ENCODE measurements around the gene WDPCP. TPM values are rescaled to one million over a fixed set of nuclear protein-coding genes. Genes with fewer than 3 reads are reported as not detected.
A peak's percentile ranks its signal among the peaks of the same experiment; 100 is the strongest.
"Not testable (repeated sequence)": the region's sequence is repeated elsewhere in the genome, so short reads cannot be mapped to it uniquely, and the experiment has no call there.

The WDPCP gene
- total RNA-seq, 4 donors from 2014 or later: 7.1 to 19.9 (median 9.6) TPM

DNA sequence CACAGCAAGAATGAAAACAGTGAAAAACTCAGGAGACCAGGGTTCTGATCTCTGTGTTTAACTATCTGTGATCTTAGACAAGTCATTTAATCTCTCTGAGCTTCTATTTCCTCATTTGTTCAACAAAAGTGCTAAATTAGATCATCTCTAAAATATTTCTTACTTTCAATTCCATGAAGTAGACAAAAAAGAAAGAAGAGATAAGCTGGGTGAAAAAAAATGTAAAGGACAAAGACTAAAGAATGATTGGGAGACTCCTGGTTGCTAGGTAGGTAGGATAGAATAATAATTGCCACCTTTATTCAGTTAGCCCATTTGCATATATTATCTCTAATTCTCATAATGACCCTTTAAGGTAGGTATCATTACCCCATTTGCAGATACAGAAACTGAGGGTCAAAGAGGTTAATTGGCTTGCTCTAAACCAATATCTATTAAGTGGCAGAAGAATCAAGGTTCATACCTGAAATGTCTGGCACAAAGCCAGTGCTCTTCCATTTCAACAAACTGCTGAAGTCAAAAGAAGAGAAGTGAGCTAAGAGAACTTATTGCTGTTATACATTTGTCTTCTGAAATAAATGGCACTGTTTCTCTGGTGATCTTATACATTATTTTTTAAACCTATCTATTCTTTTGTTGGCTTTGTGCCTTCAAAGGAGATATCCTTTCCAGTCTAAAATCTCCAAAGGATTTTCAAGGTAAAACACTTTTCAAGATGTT, 395.9 kb downstream of the WDPCP start:
- Histone ChIP-seq H3K9me3 (no peaks in the 10 kb centered on the region), H3K27ac (no peak overlapping the region), H3K36me3 (no peaks in the 10 kb centered on the region), H3K4me1 (no peaks in the 10 kb centered on the region), H3K27me3 (no peaks in the 10 kb centered on the region), H3K4me3 (no peak overlapping the region)
- TF ChIP-seq EP300 (IDR thresholded peaks at IDR 0.05) (no peak), POLR2A (IDR thresholded peaks at IDR 0.05) (no peak), POLR2AphosphoS5 (IDR thresholded peaks at IDR 0.05) (no peak)
- TF ChIP-seq, protein P1, sequence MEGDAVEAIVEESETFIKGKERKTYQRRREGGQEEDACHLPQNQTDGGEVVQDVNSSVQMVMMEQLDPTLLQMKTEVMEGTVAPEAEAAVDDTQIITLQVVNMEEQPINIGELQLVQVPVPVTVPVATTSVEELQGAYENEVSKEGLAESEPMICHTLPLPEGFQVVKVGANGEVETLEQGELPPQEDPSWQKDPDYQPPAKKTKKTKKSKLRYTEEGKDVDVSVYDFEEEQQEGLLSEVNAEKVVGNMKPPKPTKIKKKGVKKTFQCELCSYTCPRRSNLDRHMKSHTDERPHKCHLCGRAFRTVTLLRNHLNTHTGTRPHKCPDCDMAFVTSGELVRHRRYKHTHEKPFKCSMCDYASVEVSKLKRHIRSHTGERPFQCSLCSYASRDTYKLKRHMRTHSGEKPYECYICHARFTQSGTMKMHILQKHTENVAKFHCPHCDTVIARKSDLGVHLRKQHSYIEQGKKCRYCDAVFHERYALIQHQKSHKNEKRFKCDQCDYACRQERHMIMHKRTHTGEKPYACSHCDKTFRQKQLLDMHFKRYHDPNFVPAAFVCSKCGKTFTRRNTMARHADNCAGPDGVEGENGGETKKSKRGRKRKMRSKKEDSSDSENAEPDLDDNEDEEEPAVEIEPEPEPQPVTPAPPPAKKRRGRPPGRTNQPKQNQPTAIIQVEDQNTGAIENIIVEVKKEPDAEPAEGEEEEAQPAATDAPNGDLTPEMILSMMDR (IDR thresholded peaks at IDR 0.05): no peak
- no peak for ATAC-seq

- 10 to 22% methylated on average over 4 of the region's 4 CpGs for WGBS, 2 donors (ENCODE audit: low coverage in 1 of 2)
- Histone ChIP-seq H3K4me3 (no peak overlapping the region), H3K36me3 (no peaks in the 10 kb centered on the region), H3K4me1 (no peaks in the 10 kb centered on the region), H3K27me3 (no peaks in the 10 kb centered on the region), H3K27ac (no peak overlapping the region), H3K9me3 (peaks cover 0 to 6% (median 0%) of the 10 kb centered on the region in 3 donors)
- TF ChIP-seq, protein P1 (IDR thresholded peaks at IDR 0.05): peak in 1 of 4 experiments; percentile 52
- TF ChIP-seq EP300 (IDR thresholded peaks at IDR 0.05): no peak
- no peak for ATAC-seq
Observed at GRCh38 chr2:63189026-63189425, 399.3 kb downstream of the WDPCP start.

DNA sequence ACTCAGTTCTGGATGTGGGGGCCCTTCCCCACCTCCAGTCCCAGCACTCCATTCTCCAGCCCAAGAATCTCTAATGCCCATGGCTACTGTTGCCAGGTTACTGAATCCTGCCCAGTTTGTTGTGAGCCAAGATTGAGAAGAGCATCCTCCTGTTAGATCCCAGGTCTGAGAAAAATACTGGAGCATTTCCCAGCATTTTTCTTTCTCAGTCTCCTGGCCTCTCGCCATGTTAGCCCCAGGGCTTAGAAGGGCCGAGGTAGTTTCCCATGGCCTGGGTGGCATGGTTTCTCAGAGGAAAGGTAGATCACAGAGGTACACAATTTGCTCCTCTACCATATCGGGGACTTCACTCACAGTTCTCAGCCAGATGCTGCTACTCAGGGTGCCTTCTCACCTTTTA, 401.9 kb downstream of the WDPCP start:
- Histone ChIP-seq H3K9me3 (peaks cover 0 to 6% (median 0%) of the 10 kb centered on the region in 3 donors), H3K36me3 (no peaks in the 10 kb centered on the region), H3K27me3 (no peaks in the 10 kb centered on the region), H3K27ac (no peak overlapping the region), H3K4me1 (no peaks in the 10 kb centered on the region), H3K4me3 (no peak overlapping the region)
- TF ChIP-seq, protein P1 (IDR thresholded peaks at IDR 0.05): no peak
- TF ChIP-seq POLR2A (IDR thresholded peaks at IDR 0.05) (no peak), EP300 (IDR thresholded peaks at IDR 0.05) (no peak), POLR2AphosphoS5 (IDR thresholded peaks at IDR 0.05) (no peak)
- ATAC-seq: no peak
- WGBS, 2 donors (ENCODE audit: low coverage in 1 of 2): 80% methylated on average over 3 of the region's 3 CpGs; no CpG with 5 or more reads in 1 of the 2 donors

DNA sequence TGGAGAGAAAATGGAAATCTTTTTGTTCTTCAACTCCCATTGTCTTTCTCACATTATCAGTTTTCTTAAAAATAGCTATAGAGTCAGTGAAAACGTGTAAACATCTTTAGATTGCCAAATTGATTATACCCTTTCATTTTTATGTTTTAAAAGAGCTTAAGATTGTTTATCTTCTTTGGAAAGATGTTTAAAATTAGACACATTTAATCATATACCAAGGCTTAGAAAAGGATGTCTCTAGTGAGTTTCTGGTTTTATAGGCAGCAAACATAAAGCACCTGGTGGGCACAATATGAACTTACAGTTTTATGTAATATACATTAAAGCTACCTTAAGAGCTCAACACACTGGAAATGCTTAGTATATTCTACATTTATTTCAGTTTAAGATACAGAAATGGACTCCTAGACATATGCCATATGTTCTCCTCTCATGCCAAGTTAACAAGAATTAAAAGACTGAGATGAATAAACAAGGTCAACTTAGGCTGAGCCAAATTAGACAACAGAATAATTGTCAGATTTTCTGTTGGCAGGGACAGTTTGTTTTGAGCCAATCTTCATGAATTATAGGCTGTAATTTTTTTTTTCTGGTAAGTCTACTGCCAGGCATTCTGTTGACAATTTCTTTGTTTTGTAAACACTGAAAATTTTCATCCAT, 425.0 kb downstream of the WDPCP start:
- Histone ChIP-seq H3K27me3 (no peaks in the 10 kb centered on the region), H3K27ac (no peak overlapping the region), H3K9me3 (peaks cover 0 to 12% (median 0%) of the 10 kb centered on the region in 3 donors), H3K36me3 (no peaks in the 10 kb centered on the region), H3K4me1 (no peaks in the 10 kb centered on the region), H3K4me3 (no peak overlapping the region)
- TF ChIP-seq, protein P1 (IDR thresholded peaks at IDR 0.05): no peak
- TF ChIP-seq EP300 (IDR thresholded peaks at IDR 0.05): no peak
- no peak for TF ChIP-seq POLR2A (IDR thresholded peaks at IDR 0.05)
- TF ChIP-seq POLR2AphosphoS5 (IDR thresholded peaks at IDR 0.05): no peak
- WGBS, 2 donors (ENCODE audit: low coverage in 1 of 2): 14 to 15% methylated on average over 1 of the region's 1 CpG
- ATAC-seq: no peak

DNA sequence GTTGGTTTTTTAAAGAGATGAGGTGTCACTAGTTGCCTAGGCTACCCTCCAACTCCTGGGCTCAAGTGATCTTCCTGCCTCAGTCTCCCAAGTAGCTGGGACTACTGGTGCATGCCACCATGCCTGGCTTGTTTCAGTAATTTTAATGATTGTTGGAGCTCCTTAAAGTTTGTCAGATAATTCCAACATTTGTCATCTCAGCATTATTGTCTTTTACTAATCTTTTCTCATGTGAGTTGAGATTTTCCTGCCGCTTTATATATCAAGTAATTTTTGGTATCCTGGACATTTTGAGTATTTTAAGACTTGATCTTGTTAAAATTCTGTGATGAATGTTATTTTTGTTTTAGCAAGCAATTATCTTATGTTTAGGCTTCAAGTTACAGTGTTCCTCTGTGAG, 429.0 kb downstream of the WDPCP start:
- TF ChIP-seq, protein P1 (IDR thresholded peaks at IDR 0.05): no peak
- TF ChIP-seq POLR2AphosphoS5 (IDR thresholded peaks at IDR 0.05) (no peak), POLR2A (IDR thresholded peaks at IDR 0.05) (no peak), EP300 (IDR thresholded peaks at IDR 0.05) (no peak)
- no peak for ATAC-seq
- Histone ChIP-seq H3K4me1 (no peaks in the 10 kb centered on the region), H3K27me3 (no peaks in the 10 kb centered on the region), H3K4me3 (no peak overlapping the region), H3K27ac (no peak overlapping the region), H3K9me3 (peaks cover 0 to 1% (median 0%) of the 10 kb centered on the region in 3 donors), H3K36me3 (no peaks in the 10 kb centered on the region)
- 100% methylated on average over 1 of the region's 1 CpG for WGBS, 2 donors (ENCODE audit: low coverage in 1 of 2)

GRCh38 chr2:63136683-63137082, 451.6 kb downstream of the WDPCP start:
- H3K27ac ChIP-seq, H3K4me1 ChIP-seq, ATAC-seq, H3K36me3 ChIP-seq, H3K27me3 ChIP-seq, H3K4me3 ChIP-seq: not testable (repeated sequence)
- H3K9me3 ChIP-seq: peaks cover 0 to 63% (median 0%) of the 10 kb centered on the region in 3 donors

All from gastroesophageal sphincter (tissue), 4 donors.